Measurements from ENCODE around the gene RCCD1. TPM values are rescaled to one million over a fixed set of nuclear protein-coding genes. Genes with fewer than 3 reads are reported as not detected.

RCCD1 gene
- total RNA-seq, 4 donors from 2014 or later: 1.4 to 4.8 (median 4.4) TPM

DNA sequence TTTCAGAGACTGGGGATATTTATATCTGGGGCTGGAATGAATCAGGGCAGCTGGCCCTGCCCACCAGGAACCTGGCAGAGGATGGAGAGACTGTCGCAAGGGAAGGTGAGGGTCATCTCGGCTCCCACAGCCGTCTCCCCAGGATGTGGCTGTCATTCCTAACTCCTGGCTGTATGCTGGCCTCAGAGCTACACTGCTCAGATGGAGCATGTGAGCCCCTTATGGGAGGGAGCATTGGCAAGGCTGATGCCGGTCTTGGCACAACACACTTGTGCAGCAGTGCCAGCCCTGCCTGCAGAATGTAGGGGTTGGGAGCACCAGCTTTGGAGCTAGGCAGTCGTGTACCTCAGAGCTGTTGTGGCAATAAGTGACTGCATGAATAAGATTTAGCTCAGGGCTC is 5.2 kb downstream of the RCCD1 start:
- TF ChIP-seq POLR2A (IDR thresholded peaks at IDR 0.05): no peak
- TF ChIP-seq, protein P1, sequence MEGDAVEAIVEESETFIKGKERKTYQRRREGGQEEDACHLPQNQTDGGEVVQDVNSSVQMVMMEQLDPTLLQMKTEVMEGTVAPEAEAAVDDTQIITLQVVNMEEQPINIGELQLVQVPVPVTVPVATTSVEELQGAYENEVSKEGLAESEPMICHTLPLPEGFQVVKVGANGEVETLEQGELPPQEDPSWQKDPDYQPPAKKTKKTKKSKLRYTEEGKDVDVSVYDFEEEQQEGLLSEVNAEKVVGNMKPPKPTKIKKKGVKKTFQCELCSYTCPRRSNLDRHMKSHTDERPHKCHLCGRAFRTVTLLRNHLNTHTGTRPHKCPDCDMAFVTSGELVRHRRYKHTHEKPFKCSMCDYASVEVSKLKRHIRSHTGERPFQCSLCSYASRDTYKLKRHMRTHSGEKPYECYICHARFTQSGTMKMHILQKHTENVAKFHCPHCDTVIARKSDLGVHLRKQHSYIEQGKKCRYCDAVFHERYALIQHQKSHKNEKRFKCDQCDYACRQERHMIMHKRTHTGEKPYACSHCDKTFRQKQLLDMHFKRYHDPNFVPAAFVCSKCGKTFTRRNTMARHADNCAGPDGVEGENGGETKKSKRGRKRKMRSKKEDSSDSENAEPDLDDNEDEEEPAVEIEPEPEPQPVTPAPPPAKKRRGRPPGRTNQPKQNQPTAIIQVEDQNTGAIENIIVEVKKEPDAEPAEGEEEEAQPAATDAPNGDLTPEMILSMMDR (IDR thresholded peaks at IDR 0.05 in 4 of 5, conservative IDR thresholded peaks at IDR 0.05 in 1 of 5): no peak
- in situ Hi-C loops (cut with MboI; ENCODE audit: low sequenced_read_pairs in 4 of 4): loop anchor here (10.0 to 25.0 kb wide), 4 partner anchors 85 to 315 kb away; no protein-coding TSS in a partner anchor
- H3K27me3 ChIP-seq: no peaks in the 10 kb centered on the region
- no peak overlapping the region for H3K4me3 ChIP-seq
- intact Hi-C loops (cut with DNase I; ENCODE audit: low total_unique reads): no loop called here
- H3K36me3 ChIP-seq: peaks cover 0 to 17% of the 10 kb centered on the region in 2 donors
- H3K4me1 ChIP-seq: peaks cover 30 to 39% of the 10 kb centered on the region in 2 donors
- peak in 1 of 2 donors; percentile 66 for DNase-seq
- H3K9me3 ChIP-seq: no peaks in the 10 kb centered on the region
- ATAC-seq: peak; percentile 10 to 47
- peak overlapping the region; percentile 60 to 70 (median 64) for H3K27ac ChIP-seq

DNA sequence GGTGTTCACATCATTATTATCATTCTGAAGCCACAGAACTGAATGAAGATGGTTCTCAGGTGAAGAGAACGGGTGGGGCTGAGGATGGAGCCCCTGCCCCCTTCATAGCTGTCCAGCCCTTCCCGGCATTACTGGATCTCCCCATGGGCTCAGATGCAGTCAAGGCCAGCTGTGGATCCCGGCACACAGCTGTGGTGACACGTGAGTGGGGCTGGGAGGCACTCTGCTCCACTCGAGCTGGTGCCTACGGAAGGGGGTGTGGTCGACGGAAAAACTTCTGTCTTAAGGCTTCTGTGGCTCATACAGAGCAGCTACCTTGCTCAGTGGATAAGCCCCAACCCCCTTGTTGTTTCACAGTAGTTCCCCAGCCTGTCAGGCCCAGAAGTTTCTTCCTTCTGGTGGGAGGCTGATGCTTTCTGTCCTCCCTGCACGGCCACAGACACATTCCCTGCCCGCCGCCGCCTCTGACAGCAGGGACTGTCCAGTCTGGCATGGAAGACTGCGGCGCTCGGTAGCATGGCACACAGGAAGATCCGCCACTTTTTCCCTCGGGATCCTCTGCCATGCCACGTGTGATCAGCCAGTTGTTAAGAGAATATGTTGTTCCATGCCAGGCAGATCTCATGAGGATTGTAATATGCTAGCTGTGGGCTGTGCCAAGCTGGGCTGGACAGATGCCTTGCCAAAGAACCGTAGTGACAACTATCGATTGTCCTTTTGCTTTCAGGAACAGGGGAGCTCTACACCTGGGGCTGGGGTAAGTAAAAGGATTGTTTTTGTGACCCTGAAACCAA is 5.8 kb downstream of the RCCD1 start:
- DNase-seq (no peak), ATAC-seq (peak in 1 of 2 donors; percentile 19)
- peaks cover 0 to 17% of the 10 kb centered on the region in 2 donors for H3K36me3 ChIP-seq
- H3K27ac ChIP-seq: peak overlapping the region; percentile 60 to 70 (median 64)
- H3K27me3 ChIP-seq: no peaks in the 10 kb centered on the region
- H3K4me1 ChIP-seq: peaks cover 26 to 34% of the 10 kb centered on the region in 2 donors
- in situ Hi-C loops (cut with MboI; ENCODE audit: low sequenced_read_pairs in 4 of 4) (loop anchor here in 2 of 4 donors (25.0 kb wide), 1 partner anchor 302 kb away; no protein-coding TSS in a partner anchor), intact Hi-C loops (cut with DNase I; ENCODE audit: low total_unique reads) (no loop called here)
- no peak for TF ChIP-seq POLR2A (IDR thresholded peaks at IDR 0.05)
- TF ChIP-seq, protein P1 (IDR thresholded peaks at IDR 0.05 in 4 of 5, conservative IDR thresholded peaks at IDR 0.05 in 1 of 5): no peak
- no peaks in the 10 kb centered on the region for H3K9me3 ChIP-seq
- H3K4me3 ChIP-seq: no peak overlapping the region

DNA sequence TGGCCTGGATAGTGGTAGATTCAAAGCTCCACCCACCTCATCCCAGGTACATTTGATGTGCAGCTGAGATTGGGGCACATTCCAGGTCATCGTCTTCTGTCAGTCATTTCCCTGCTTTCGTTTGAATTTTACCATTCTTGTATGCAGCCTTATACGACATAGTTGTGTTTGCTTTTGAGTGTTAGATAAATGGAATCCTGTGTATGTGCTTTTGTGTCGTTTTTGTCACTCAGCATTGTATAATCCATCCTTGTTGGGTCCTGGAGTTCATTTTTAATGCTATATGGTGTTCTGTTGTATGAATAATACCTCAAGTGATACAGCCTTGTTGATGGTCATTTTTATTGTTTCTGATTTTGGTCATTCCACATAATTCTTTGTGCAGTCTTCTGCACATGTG is 7.3 kb downstream of the RCCD1 start:
- Histone ChIP-seq H3K4me1 (peaks cover 17 to 24% of the 10 kb centered on the region in 2 donors), H3K4me3 (no peak overlapping the region), H3K27ac (no peak overlapping the region), H3K36me3 (peaks cover 0 to 17% of the 10 kb centered on the region in 2 donors), H3K9me3 (no peaks in the 10 kb centered on the region), H3K27me3 (no peaks in the 10 kb centered on the region)
- intact Hi-C loops (cut with DNase I; ENCODE audit: low total_unique reads): no loop called here
- ATAC-seq (no peak), DNase-seq (no peak)
- TF ChIP-seq, protein P1 (IDR thresholded peaks at IDR 0.05 in 4 of 5, conservative IDR thresholded peaks at IDR 0.05 in 1 of 5): no peak
- no peak for TF ChIP-seq POLR2A (IDR thresholded peaks at IDR 0.05)
- in situ Hi-C loops (cut with MboI; ENCODE audit: low sequenced_read_pairs in 4 of 4): loop anchor here in 2 of 4 donors (25.0 kb wide), 1 partner anchor 300 kb away; no protein-coding TSS in a partner anchor

DNA sequence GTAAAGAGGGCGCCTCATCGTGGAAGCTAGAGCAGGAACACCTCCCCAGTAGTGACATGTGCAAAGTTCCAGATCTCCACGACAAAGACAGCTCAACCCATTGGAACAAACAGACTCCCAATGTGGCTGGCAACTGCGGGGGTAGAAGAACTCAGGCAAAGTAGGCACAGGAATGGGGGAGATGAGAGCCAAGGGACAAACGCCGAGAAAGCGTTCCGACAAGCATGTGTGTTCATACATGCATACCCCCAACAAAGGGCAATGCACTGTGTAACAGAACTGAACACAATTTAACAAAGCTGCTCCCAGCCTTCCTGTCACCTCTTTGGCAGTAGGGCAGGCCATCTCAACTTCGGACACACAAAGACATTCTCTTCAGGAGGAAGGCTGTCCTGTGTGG is 11.6 kb downstream of the RCCD1 start:
- H3K36me3 ChIP-seq: peaks cover 0 to 17% of the 10 kb centered on the region in 2 donors
- in situ Hi-C loops (cut with MboI; ENCODE audit: low sequenced_read_pairs in 4 of 4): loop anchor here in 3 of 4 donors (5.0 to 25.0 kb wide), 2 partner anchors 51 to 296 kb away; no protein-coding TSS in a partner anchor

More for the DNA sequence above, 11.6 kb downstream of the RCCD1 start:
- H3K4me3 ChIP-seq: no peak overlapping the region
- no peaks in the 10 kb centered on the region for H3K9me3 ChIP-seq
- intact Hi-C loops (cut with DNase I; ENCODE audit: low total_unique reads): no loop called here
- DNase-seq (no peak), ATAC-seq (no peak)
- no peak overlapping the region for H3K27ac ChIP-seq
- no peaks in the 10 kb centered on the region for H3K4me1 ChIP-seq
- TF ChIP-seq, protein P1 (IDR thresholded peaks at IDR 0.05 in 4 of 5, conservative IDR thresholded peaks at IDR 0.05 in 1 of 5): no peak
- no peak for TF ChIP-seq POLR2A (IDR thresholded peaks at IDR 0.05)
- no peaks in the 10 kb centered on the region for H3K27me3 ChIP-seq
